OCI-LY7 (cell line): Measurements from ENCODE around the gene DDX56.

Experiments used
- EZH2phosphoT487 ChIP-seq: fragments of 200-600 bp; sonication (generic); IDR thresholded peaks from 2 replicates; pipeline ENCODE4 v1.6.1; 2018; ENCODE audit warnings: low read depth, borderline replicate concordance, mild to moderate bottlenecking, mixed run types, antibody characterized with exemption, low read length, moderate library complexity, mixed read lengths
- TF ChIP-seq, protein P1 (sequence below): fragments of 200-600 bp; sonication (generic); conservative IDR thresholded peaks from 2 replicates; pipeline ENCODE4 v1.5.1; 2014; ENCODE audit warnings: mild to moderate bottlenecking, antibody characterized with exemption, low read length, moderate library complexity, mixed read lengths

DNA sequence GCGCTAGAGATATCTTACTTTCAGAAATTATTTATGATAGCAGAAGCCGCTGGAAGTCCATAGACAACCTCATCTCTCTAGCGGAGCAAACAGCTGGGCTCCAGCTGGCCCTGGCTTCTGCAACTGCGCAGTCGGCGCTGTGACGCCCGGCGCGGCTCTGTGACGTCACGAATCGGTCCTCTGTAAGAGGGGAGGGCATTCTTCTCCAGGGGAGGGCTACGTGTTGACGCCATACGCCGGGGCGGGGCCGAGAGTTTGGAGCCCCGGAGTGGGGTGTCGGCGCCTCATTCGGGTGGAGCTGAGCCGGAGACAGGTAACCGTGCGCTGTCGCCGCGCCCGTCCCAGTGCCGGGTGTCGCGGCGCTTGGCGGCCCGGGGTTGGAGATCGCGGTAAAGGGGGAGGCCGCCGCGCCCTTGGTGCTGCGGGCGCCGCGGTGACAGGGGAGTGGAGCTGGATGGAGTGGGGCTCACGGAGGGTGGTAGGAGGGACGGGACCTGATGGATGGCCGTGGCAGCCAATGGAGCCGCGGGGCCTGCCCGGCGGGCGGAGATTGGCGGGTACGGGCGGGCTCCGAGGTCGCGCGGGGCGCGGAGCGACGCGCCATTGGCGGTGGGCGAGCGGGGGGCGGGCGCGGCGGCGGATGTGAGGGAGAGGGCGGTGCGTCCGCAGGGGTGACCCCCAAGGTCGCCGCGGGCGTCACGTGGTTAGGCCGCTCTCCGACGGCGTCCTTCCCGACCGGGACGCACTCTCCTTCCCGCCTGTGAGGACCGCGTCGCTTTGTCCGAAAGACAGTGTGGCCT is 32.8 kb upstream of the DDX56 start, which contains the start of gene OGDH:
- TF ChIP-seq, protein P1, sequence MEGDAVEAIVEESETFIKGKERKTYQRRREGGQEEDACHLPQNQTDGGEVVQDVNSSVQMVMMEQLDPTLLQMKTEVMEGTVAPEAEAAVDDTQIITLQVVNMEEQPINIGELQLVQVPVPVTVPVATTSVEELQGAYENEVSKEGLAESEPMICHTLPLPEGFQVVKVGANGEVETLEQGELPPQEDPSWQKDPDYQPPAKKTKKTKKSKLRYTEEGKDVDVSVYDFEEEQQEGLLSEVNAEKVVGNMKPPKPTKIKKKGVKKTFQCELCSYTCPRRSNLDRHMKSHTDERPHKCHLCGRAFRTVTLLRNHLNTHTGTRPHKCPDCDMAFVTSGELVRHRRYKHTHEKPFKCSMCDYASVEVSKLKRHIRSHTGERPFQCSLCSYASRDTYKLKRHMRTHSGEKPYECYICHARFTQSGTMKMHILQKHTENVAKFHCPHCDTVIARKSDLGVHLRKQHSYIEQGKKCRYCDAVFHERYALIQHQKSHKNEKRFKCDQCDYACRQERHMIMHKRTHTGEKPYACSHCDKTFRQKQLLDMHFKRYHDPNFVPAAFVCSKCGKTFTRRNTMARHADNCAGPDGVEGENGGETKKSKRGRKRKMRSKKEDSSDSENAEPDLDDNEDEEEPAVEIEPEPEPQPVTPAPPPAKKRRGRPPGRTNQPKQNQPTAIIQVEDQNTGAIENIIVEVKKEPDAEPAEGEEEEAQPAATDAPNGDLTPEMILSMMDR = no peak
- no peak for TF ChIP-seq EZH2phosphoT487
